IMR-90 (cell line): ENCODE measurements around the gene EPSTI1.

Experiments
- CEBPB ChIP-seq: IDR thresholded peaks from 2 replicates; pipeline ENCODE4 v1.6.1; 2012; ENCODE audit warnings: low read depth, low read length, improper control_type of control experiment
- CHD1 ChIP-seq: IDR thresholded peaks from 2 replicates; pipeline ENCODE4 v1.6.1; 2012; ENCODE audit warnings: low read depth, low read length, improper control_type of control experiment
- CTCF ChIP-seq: conservative IDR thresholded peaks from 2 replicates; pipeline ENCODE4 v1.5.1; 2012; ENCODE audit warnings: mild to moderate bottlenecking, low read depth, low read length, improper control_type of control experiment
- FOS ChIP-seq: fragments of 150-350 bp; IDR thresholded peaks from 2 replicates; pipeline ENCODE4 v1.6.1; 2016; ENCODE audit warnings: low read depth, low read length
- NFE2L2 ChIP-seq: fragments of 150-350 bp; IDR thresholded peaks from 2 replicates; pipeline ENCODE4 v1.6.1; 2016; ENCODE audit warnings: low read depth, mild to moderate bottlenecking, low read length
- POLR2A ChIP-seq: IDR thresholded peaks from 2 replicates; pipeline ENCODE4 v1.6.1; 2012; ENCODE audit warnings: mild to moderate bottlenecking, low read depth, low read length
- RAD21 ChIP-seq: IDR thresholded peaks from 2 replicates; pipeline ENCODE4 v1.6.1; 2012; ENCODE audit warnings: low read length, improper control_type of control experiment
- RCOR1 ChIP-seq: IDR thresholded peaks from 2 replicates; pipeline ENCODE4 v1.6.1; 2012; ENCODE audit warnings: mild to moderate bottlenecking, low read length, improper control_type of control experiment; ENCODE audit not compliant: insufficient replicate concordance
- RFX5 ChIP-seq: IDR thresholded peaks from 2 replicates; pipeline ENCODE4 v1.8.0; 2012; ENCODE audit warnings: low read depth, mild to moderate bottlenecking, low read length, moderate library complexity
- SMC3 ChIP-seq: fragments of 150-350 bp; IDR thresholded peaks from 2 replicates; pipeline ENCODE4 v1.6.1; 2016; ENCODE audit warnings: low read depth, mild to moderate bottlenecking, antibody characterized with exemption, low read length, moderate library complexity
- USF2 ChIP-seq: fragments of 150-350 bp; IDR thresholded peaks from 2 replicates; pipeline ENCODE4 v1.6.1; 2017; ENCODE audit warnings: mild to moderate bottlenecking, antibody characterized with exemption, low read length, low read depth

- TF ChIP-seq CTCF: no peak
- TF ChIP-seq CHD1: no peak
- no peak for TF ChIP-seq RFX5
- TF ChIP-seq USF2: no peak
- no peak for TF ChIP-seq POLR2A
- no peak for TF ChIP-seq NFE2L2
- TF ChIP-seq SMC3: no peak
- no peak for TF ChIP-seq RAD21
- no peak for TF ChIP-seq FOS
- no peak for TF ChIP-seq CEBPB
- no peak for TF ChIP-seq RCOR1
These were observed 126.3 kb downstream of the EPSTI1 start for GRCh38 chr13:42865768-42866102.
